HFF-Myc (cell line): ENCODE results near the gene PSTPIP2.

ENCODE experiments used
- DNase-seq: peaks from one replicate; pipeline ENCODE4 v3.0.0-alpha.2; 2011; ENCODE audit warnings: low read depth; ENCODE audit errors: extremely low read depth
- H3K4me3 ChIP-seq: replicated peaks from 2 replicates; pipeline ENCODE4 v1.5.1; 2011; ENCODE audit warnings: low read depth, mild to moderate bottlenecking, control low read depth, low read length
- CTCF ChIP-seq: IDR thresholded peaks from 2 replicates; pipeline ENCODE4 v1.5.1; 2012; ENCODE audit warnings: mild to moderate bottlenecking, low read depth, low read length, control low read depth; ENCODE audit errors: missing control alignments

The PSTPIP2 gene

GRCh38 chr18:46001892-46002291 is 70.2 kb downstream of the PSTPIP2 start:
- TF ChIP-seq CTCF: no peak
- DNase-seq: no peak

GRCh38 chr18:46001074-46001473 is 71.0 kb downstream of the PSTPIP2 start:
- no peak for DNase-seq
- H3K4me3 ChIP-seq: no peak overlapping the region
- TF ChIP-seq CTCF: no peak

More at GRCh38 chr18:46001892-46002291, 70.2 kb downstream of the PSTPIP2 start:
- no peak overlapping the region for H3K4me3 ChIP-seq

GRCh38 chr18:45999536-45999935 is 72.5 kb downstream of the PSTPIP2 start:
- TF ChIP-seq CTCF: no peak
- DNase-seq: no peak
- H3K4me3 ChIP-seq: no peak overlapping the region

- DNase-seq: no peak
- no peak for TF ChIP-seq CTCF
Measured at GRCh38 chr18:45998244-45998643, 73.8 kb downstream of the PSTPIP2 start.

GRCh38 chr18:45997700-45998151 is 74.3 kb downstream of the PSTPIP2 start:
- DNase-seq: no peak
- H3K4me3 ChIP-seq: no peak overlapping the region
- TF ChIP-seq CTCF: no peak

More at GRCh38 chr18:45998244-45998643, 73.8 kb downstream of the PSTPIP2 start:
- H3K4me3 ChIP-seq: no peak overlapping the region

GRCh38 chr18:45995461-45995860 is 76.6 kb downstream of the PSTPIP2 start:
- no peak for DNase-seq

More at GRCh38 chr18:45995461-45995860, 76.6 kb downstream of the PSTPIP2 start:
- no peak overlapping the region for H3K4me3 ChIP-seq
- no peak for TF ChIP-seq CTCF
